Nephron (organoid): Measurements from ENCODE around the gene OR10A6.

ENCODE experiments used
- H3K27ac Mint-ChIP-seq, 3 experiments: 2 replicates each; pipeline ENCODE4 v1.8.0; 2020; ENCODE audit warnings: mixed read lengths in 3 of 3, mild to moderate bottlenecking in 2 of 3, moderate library complexity in 1 of 3
- H3K27me3 Mint-ChIP-seq: 2 replicates; pipeline ENCODE4 v1.8.0; 2021; ENCODE audit warnings: low read depth, mild to moderate bottlenecking, moderate library complexity, mixed read lengths
- H3K36me3 Mint-ChIP-seq: 2 replicates; pipeline ENCODE4 v1.8.0; 2020; ENCODE audit warnings: low read depth, mixed read lengths
- H3K4me1 Mint-ChIP-seq: 2 replicates; pipeline ENCODE4 v1.8.0; 2020; ENCODE audit warnings: mixed read lengths
- H3K4me3 Mint-ChIP-seq, 3 experiments: 2 replicates each; pipeline ENCODE4 v1.8.0; 2020; ENCODE audit warnings: mild to moderate bottlenecking in 3 of 3, mixed read lengths in 3 of 3, moderate library complexity in 2 of 3
- H3K9me3 Mint-ChIP-seq: 2 replicates; pipeline ENCODE4 v1.8.0; 2020; ENCODE audit warnings: mixed read lengths
- TF ChIP-seq, protein P1 (sequence below), 3 experiments: fragments of 200-600 bp; sonication (generic); IDR thresholded peaks; one replicate each; pipeline ENCODE4 v1.5.0; 2021; ENCODE audit warnings: antibody characterized with exemption in 3 of 3; ENCODE audit not compliant: unreplicated experiment in 3 of 3

Gene OR10A6

DNA sequence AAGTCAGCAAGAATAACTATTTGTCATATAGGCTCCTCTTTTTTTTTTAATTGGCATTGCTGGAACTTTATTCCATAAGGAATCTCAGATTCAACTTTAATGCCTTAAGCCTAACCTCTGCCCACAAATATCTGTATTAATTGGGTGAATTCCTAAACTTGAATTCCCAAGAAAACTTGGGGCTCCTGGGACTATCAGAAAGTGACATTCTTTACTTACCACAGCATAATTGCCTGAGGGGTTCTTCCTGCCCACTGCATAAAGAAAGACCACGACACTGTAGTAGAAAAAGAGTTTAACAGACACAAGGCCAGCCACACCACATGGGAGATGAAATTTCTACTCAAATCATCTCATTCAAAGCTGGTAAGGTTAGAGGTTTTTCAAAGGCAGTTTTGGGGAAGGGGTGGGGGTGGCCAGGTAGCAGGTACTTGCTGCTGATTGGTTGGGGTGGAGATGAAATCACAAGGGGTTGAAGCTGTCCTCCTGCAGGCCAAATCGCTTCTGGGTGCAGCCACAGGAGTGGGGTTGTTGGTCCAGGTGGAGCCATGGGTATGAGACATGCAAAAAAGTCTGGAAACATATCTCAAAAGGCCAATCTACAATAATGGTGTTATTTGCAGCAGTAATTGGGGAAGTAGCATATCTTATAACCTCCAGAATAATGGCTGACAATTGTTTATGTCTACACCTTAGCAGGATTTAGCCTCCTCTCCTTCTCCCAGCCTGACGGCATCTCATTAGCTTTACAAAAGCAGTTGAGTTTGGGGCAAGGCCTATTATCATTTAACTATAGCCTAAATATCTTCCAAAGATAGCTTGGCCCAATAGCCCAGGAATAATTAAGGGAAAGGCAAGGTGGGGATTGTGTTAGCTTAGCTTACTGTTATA is 38.9 kb upstream of the OR10A6 start:
- Mint-ChIP-seq H3K4me1 (no peaks in the 10 kb centered on the region), H3K36me3 (no peaks in the 10 kb centered on the region), H3K27me3 (no peaks in the 10 kb centered on the region), H3K4me3 (no peak overlapping the region), H3K9me3 (no peaks in the 10 kb centered on the region), H3K27ac (no peak overlapping the region)
- TF ChIP-seq, protein P1, sequence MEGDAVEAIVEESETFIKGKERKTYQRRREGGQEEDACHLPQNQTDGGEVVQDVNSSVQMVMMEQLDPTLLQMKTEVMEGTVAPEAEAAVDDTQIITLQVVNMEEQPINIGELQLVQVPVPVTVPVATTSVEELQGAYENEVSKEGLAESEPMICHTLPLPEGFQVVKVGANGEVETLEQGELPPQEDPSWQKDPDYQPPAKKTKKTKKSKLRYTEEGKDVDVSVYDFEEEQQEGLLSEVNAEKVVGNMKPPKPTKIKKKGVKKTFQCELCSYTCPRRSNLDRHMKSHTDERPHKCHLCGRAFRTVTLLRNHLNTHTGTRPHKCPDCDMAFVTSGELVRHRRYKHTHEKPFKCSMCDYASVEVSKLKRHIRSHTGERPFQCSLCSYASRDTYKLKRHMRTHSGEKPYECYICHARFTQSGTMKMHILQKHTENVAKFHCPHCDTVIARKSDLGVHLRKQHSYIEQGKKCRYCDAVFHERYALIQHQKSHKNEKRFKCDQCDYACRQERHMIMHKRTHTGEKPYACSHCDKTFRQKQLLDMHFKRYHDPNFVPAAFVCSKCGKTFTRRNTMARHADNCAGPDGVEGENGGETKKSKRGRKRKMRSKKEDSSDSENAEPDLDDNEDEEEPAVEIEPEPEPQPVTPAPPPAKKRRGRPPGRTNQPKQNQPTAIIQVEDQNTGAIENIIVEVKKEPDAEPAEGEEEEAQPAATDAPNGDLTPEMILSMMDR (IDR thresholded peaks at IDR 0.05; ENCODE audit: unreplicated experiment in 3 of 3), result no peak

DNA sequence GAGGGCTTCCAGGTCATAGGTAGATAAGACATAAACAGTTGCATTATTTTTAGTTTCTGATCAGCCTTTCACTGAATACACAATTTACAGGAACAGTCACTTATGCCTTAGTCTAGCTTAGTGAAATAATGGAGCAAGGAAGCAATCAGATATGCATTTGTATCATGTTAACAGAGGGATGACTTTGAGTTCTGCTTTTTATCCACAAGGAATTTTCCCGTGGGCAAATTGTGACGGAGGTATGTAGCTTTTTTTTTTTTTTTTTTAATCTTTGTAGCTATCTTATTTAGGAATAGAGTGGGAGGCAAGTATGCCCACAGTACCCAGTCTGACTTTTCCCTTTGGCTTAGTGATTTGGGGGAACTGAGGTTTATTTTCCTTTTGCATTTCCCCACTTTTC is 37.6 kb upstream of the OR10A6 start:
- H3K4me3 Mint-ChIP-seq, result no peak overlapping the region
- no peaks in the 10 kb centered on the region for H3K27me3 Mint-ChIP-seq
- TF ChIP-seq, protein P1 (IDR thresholded peaks at IDR 0.05; ENCODE audit: unreplicated experiment in 3 of 3), result no peak
- no peaks in the 10 kb centered on the region for H3K36me3 Mint-ChIP-seq
- no peaks in the 10 kb centered on the region for H3K4me1 Mint-ChIP-seq
- no peaks in the 10 kb centered on the region for H3K9me3 Mint-ChIP-seq
- no peak overlapping the region for H3K27ac Mint-ChIP-seq

DNA sequence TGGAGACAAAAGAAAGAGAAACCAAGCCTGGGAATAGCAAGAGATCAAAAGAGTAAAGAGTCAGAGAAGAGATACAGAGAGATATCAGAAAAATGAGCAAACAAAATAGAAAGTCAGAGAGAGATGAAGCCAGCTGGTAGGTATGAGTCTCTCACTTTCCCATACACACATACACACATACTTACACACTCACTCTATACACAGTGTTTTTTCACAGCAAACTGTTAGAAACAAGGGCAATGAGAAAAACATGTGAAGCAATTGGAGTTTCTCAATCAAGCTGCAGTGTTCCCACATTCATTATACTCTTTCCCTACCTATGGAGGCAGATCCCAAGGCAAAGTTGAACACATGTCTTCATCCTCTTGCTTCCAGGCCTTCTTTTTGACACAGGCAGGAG is 36.8 kb upstream of the OR10A6 start:
- Mint-ChIP-seq H3K27me3 (no peaks in the 10 kb centered on the region), H3K9me3 (no peaks in the 10 kb centered on the region), H3K4me3 (no peak overlapping the region), H3K36me3 (no peaks in the 10 kb centered on the region), H3K27ac (no peak overlapping the region), H3K4me1 (no peaks in the 10 kb centered on the region)
- TF ChIP-seq, protein P1 (IDR thresholded peaks at IDR 0.05; ENCODE audit: unreplicated experiment in 3 of 3), result no peak

DNA sequence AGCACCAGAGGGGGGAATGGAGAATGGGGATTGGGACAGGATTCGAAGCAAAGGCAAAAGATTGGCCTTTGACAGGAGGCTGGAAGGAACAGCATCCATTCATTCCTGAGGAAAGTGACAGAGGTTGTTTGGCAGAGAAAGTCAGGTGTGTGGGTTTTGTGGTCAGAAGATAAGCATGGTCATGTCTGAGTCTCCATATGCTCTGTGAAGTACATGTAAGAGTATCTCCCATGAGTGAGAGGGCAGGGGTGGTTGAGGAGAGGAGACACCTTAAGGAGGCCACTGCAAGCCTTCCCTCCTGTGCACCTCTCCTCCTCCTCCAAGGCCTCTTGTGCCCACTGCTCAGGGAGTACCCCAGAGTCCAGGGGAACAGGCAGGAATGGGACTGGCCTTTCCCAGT is 36.0 kb upstream of the OR10A6 start:
- no peaks in the 10 kb centered on the region for H3K9me3 Mint-ChIP-seq
- no peaks in the 10 kb centered on the region for H3K27me3 Mint-ChIP-seq
- no peaks in the 10 kb centered on the region for H3K4me1 Mint-ChIP-seq
- no peaks in the 10 kb centered on the region for H3K36me3 Mint-ChIP-seq
- no peak overlapping the region for H3K27ac Mint-ChIP-seq
- TF ChIP-seq, protein P1 (IDR thresholded peaks at IDR 0.05; ENCODE audit: unreplicated experiment in 3 of 3), result no peak
- H3K4me3 Mint-ChIP-seq, result no peak overlapping the region

DNA sequence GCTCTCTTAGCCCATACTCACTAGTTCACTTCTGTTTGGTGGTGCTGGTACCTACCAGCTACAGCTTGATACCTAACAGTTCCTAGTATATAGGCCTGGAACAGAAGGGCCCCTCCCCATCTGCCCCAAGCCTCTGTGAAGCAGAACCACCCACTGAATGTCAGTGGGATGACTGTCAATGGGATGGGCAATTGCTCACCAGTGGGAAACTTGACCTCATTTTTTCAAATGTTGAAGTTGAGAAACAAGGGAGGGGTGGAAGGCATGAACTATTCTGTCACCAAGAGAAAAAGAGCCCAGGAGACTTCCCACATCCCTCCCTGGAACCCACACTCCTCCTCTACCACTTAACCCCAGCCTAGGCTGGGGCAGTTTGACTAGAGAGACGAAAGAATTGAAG is 34.3 kb upstream of the OR10A6 start, which contains the start of gene NLRP10:
NLRP10 (minus strand) TSS at position 62 of the 400 bp plus-strand sequence. CDS start 1,952 bp downstream, outside the sequence.
- TF ChIP-seq, protein P1 (IDR thresholded peaks at IDR 0.05; ENCODE audit: unreplicated experiment in 3 of 3), result no peak
- Mint-ChIP-seq H3K27me3 (no peaks in the 10 kb centered on the region), H3K27ac (no peak within 1 kb of the TSS)

DNA sequence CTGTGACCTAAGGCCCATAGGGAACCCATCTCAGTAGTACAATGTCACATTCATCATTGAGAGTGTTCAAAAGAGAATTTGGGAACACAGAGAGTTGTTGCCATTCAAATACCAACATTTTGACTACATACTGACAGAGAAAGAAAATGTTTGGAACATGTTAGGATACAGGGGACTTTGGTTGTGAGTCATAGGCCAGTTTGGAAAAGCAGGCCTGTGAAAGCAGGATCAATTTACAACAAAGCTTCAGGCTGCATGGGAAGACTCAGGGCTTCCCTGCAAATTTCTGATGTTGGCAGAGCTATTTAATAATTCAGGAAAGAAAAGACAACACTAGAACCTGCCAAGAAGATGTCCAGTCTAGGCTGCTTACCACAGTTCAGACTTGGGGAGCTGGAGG is 33.8 kb upstream of the OR10A6 start:
- H3K9me3 Mint-ChIP-seq, result no peaks in the 10 kb centered on the region
- TF ChIP-seq, protein P1 (IDR thresholded peaks at IDR 0.05; ENCODE audit: unreplicated experiment in 3 of 3), result no peak
- no peaks in the 10 kb centered on the region for H3K36me3 Mint-ChIP-seq
- peaks cover 2% of the 10 kb centered on the region for H3K27me3 Mint-ChIP-seq
- H3K4me3 Mint-ChIP-seq, result no peak overlapping the region
- no peak overlapping the region for H3K27ac Mint-ChIP-seq
- H3K4me1 Mint-ChIP-seq, result no peaks in the 10 kb centered on the region

More for the DNA sequence above, 34.3 kb upstream of the OR10A6 start, which contains the start of gene NLRP10:
- Mint-ChIP-seq H3K4me3 (no peak within 1 kb of the TSS), H3K4me1 (no peaks in the 10 kb centered on the region), H3K9me3 (no peaks in the 10 kb centered on the region), H3K36me3 (no peaks in the 10 kb centered on the region)
